ENCODE measurements around the gene PHF2.
"Not testable (repeated sequence)": the region's sequence is repeated elsewhere in the genome, so short reads cannot be mapped to it uniquely, and the experiment has no call there.

PHF2 gene

DNA sequence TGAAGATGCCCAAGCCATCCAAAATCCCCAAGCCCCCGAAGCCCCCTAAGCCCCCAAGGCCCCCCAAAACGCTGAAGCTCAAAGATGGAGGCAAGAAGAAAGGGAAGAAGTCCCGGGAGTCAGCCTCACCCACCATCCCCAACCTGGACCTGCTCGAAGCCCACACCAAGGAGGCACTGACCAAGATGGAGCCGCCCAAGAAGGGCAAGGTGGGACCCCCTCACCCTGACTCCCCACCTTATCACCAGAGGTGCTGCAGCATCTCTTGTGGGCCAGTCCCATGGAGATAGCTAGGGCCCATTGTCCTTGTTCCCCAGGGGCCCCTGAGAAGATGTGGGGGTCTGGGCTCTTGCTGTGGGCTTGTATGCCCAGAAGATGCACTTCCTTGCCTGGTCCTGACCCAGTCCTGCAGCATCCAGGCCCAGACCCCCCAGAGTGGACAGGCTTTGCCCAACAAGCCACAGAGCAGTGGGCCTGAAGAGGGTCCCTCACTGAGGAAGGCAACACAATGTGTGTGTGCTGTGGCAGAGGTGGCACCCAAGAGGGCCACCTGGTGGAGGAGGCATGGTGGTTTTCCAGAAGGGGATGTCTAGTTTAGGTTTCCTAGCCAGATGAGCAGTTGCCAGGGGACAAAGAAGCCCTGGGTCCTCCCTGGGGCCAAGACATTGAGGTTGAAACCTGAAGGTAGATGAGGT, 84.1 kb downstream of the PHF2 start:
- Histone ChIP-seq H3K4me1 (ENCODE audit: control insufficient read depth, low read depth, low read length) (no peaks in the 10 kb centered on the region), H3K9me3 (ENCODE audit: control insufficient read depth, low read depth, low read length) (no peaks in the 10 kb centered on the region), H3K36me3 (ENCODE audit: control insufficient read depth, low read depth, low read length) (peaks cover 13% of the 10 kb centered on the region), H3K9ac (ENCODE audit: low read length) (no peak overlapping the region), H3K4me3 (ENCODE audit: low read length) (no peak overlapping the region), H3K27me3 (ENCODE audit: control insufficient read depth, insufficient read depth, low read length) (no peaks in the 10 kb centered on the region), H3K27ac (ENCODE audit: low read length) (no peak overlapping the region)

DNA sequence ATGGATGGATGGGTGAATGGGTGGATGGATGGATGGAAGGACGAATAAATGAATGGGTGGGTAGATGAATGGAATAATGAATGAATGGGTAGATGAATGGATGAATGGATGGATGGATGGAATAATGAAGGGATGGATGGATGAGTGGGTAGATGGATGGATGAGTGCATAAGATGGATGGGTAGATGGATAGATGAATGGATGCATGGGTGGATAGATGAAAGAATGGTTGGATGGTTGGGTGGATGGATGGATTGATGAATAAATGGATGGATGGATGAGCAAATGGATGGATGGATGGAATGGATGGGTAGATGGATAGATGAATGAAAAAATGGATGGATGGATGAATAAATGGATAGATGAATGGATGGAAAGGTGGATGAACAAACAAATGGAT, 85.2 kb downstream of the PHF2 start:
- H3K4me3 ChIP-seq (ENCODE audit: low read length) = no peak overlapping the region
- H3K27ac ChIP-seq (ENCODE audit: low read length) = no peak overlapping the region
- no peaks in the 10 kb centered on the region for H3K9me3 ChIP-seq (ENCODE audit: control insufficient read depth, low read depth, low read length)
- H3K4me1 ChIP-seq (ENCODE audit: control insufficient read depth, low read depth, low read length) = no peaks in the 10 kb centered on the region
- no peak overlapping the region for H3K9ac ChIP-seq (ENCODE audit: low read length)
- peaks cover 10% of the 10 kb centered on the region for H3K36me3 ChIP-seq (ENCODE audit: control insufficient read depth, low read depth, low read length)
- H3K27me3 ChIP-seq (ENCODE audit: control insufficient read depth, insufficient read depth, low read length) = no peaks in the 10 kb centered on the region

DNA sequence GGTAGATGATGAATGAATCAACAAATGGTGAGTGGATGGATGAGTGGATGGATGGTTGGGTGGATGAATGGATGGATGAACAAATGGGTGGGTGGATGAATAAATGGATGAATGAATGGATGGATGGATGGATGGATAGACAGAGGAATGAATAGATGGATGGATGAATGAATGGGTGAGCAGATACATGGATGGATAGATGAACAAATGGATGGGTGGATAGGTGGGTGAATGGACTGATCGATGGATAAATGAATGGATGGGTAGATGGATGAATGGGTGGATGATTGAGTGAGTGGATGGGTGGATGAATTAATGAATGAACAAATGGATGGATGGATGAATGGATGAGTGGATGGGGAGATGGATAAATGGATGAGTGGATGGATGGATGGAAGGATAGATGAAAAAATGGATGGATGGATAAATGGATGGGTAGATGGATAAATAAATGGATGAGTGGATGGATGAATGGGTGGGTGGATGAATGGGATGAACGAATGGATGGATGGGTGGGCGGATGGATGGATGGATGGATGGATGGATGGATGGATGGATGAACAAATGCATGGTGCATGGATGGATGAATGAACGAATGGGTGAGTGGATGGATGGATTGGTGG, 85.7 kb downstream of the PHF2 start:
- no peak overlapping the region for H3K4me3 ChIP-seq (ENCODE audit: low read length)
- no peaks in the 10 kb centered on the region for H3K9me3 ChIP-seq (ENCODE audit: control insufficient read depth, low read depth, low read length)
- H3K27ac ChIP-seq (ENCODE audit: low read length) = no peak overlapping the region
- H3K27me3 ChIP-seq (ENCODE audit: control insufficient read depth, insufficient read depth, low read length) = no peaks in the 10 kb centered on the region
- peaks cover 9% of the 10 kb centered on the region for H3K36me3 ChIP-seq (ENCODE audit: control insufficient read depth, low read depth, low read length)
- H3K9ac ChIP-seq (ENCODE audit: low read length) = no peak overlapping the region
- no peaks in the 10 kb centered on the region for H3K4me1 ChIP-seq (ENCODE audit: control insufficient read depth, low read depth, low read length)

DNA sequence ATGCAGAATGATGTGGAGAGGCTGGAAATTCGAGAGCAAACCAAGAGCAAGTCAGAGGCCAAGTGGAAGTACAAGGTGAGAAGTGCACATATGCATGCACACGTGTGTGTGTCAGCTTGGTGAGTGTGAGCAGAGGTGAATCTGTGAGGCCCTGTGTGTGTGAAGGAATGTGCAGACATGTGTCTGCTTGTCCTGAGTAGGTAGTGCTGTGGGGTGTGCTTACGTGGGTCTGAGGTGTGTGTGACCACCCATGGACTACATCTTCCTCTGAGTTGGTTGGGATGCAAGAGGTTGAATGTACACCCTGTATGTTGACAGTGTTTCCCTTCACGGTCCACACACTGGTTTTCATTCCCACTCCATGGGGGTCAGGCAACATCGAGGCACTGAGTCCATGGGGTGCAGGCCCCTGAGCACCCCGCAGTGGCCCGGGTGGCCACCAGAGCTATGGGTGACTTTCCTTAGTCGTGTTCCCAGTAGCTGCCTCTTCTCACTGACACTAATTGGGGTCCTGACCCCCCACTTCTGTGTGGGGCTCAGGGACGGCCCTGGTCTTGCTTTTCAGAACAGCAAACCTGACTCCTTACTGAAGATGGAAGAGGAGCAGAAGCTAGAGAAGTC, 86.7 kb downstream of the PHF2 start:
- Histone ChIP-seq H3K36me3 (ENCODE audit: control insufficient read depth, low read depth, low read length) (peaks cover 9% of the 10 kb centered on the region), H3K27me3 (ENCODE audit: control insufficient read depth, insufficient read depth, low read length) (no peaks in the 10 kb centered on the region), H3K9ac (ENCODE audit: low read length) (no peak overlapping the region), H3K9me3 (ENCODE audit: control insufficient read depth, low read depth, low read length) (no peaks in the 10 kb centered on the region), H3K4me3 (ENCODE audit: low read length) (no peak overlapping the region), H3K27ac (ENCODE audit: low read length) (no peak overlapping the region), H3K4me1 (ENCODE audit: control insufficient read depth, low read depth, low read length) (no peaks in the 10 kb centered on the region)

DNA sequence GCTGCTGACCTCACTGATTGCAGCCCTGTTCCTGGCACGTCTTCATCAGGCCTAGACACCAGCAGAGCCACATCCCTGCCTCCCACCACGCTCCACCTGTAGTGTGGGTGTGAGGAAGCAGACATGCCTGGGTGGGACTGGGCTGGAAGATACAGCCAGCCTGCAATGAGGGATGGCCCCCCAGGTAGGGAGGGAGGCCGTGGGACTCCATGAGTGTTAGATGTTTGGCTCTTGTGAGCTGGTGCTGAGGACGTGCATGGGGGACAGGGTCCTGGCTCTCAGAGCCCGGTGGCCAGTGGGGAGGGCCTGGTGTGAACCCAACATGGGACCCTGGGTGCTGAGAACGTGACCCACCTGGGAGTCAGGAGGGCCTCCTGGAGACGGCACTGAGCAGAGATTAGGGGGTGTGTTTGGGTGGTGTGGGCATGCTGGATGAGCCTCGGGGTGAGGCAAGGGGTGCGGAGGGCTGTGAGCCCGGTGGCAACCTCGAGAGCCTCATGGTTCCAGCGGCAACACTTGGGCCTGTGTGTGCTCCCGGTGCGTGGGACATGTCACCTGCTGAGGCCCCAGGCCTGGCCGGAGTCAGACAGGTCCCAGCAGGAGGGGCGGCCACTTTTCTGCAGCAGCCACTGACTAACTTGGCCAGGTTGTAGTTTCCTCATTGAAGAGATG, 87.6 kb downstream of the PHF2 start:
- no peak overlapping the region for H3K9ac ChIP-seq (ENCODE audit: low read length)
- no peaks in the 10 kb centered on the region for H3K4me1 ChIP-seq (ENCODE audit: control insufficient read depth, low read depth, low read length)
- H3K27ac ChIP-seq (ENCODE audit: low read length) = no peak overlapping the region
- H3K36me3 ChIP-seq (ENCODE audit: control insufficient read depth, low read depth, low read length) = peaks cover 9% of the 10 kb centered on the region
- no peaks in the 10 kb centered on the region for H3K9me3 ChIP-seq (ENCODE audit: control insufficient read depth, low read depth, low read length)
- H3K27me3 ChIP-seq (ENCODE audit: control insufficient read depth, insufficient read depth, low read length) = no peaks in the 10 kb centered on the region
- H3K4me3 ChIP-seq (ENCODE audit: low read length) = no peak overlapping the region

DNA sequence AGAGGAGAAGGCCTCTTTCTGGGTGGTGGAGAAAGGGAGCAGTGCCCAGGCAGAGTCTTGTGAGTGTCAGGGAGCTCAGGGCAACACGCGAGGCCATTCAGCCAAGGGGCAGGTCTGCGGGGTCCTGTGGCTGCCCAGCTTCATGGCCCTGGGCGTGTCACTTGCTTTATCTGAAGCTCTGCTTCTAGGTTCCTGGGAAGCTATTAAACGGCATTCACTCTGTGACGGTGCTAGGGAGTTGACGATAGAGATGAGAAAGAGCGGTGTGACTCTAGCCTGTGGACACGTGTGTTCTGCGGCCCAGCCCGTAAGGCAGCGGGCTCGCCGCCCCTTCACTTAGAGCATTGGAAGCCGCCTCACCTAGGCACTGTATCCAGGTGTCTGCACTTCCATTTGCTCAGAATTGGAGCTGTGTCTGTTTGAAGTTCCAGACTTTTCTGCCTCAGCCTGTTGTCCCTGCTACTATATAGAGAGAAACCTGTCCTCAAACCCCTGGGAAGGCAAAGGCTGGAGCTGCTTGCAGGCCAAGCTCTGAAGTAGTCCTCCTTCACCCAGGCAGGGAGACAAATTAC, 88.3 kb downstream of the PHF2 start:
- H3K36me3 ChIP-seq (ENCODE audit: control insufficient read depth, low read depth, low read length) = peaks cover 9% of the 10 kb centered on the region
- no peaks in the 10 kb centered on the region for H3K27me3 ChIP-seq (ENCODE audit: control insufficient read depth, insufficient read depth, low read length)
- no peak overlapping the region for H3K9ac ChIP-seq (ENCODE audit: low read length)
- no peak overlapping the region for H3K27ac ChIP-seq (ENCODE audit: low read length)
- no peaks in the 10 kb centered on the region for H3K9me3 ChIP-seq (ENCODE audit: control insufficient read depth, low read depth, low read length)
- H3K4me3 ChIP-seq (ENCODE audit: low read length) = no peak overlapping the region
- H3K4me1 ChIP-seq (ENCODE audit: control insufficient read depth, low read depth, low read length) = no peaks in the 10 kb centered on the region

DNA sequence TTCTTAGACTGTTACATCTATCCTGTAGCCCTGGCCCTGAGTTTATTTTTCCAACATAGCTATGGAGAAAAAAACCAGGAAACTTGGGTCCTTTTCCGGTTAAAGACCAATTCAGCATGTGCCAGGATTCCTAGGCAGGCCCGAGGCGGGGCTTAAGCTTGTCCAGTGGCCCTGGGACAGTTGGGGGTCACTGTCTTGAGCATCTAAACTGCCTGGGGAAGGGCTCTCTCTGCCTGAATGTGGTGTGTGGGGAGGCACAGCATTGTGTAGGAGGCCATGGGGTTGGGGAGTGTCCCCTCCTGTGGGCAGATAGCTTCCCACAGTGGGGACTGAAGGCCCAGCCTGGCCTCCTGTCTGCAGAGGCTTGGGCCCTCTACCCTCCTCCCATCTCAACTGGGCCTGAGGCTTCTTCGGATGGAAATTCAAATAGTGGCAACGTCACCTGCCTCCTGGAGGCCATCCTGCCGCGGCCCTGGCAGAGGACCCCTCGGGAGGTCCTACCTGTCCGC, 88.8 kb downstream of the PHF2 start:
- H3K4me1 ChIP-seq (ENCODE audit: control insufficient read depth, low read depth, low read length) = no peaks in the 10 kb centered on the region
- no peak overlapping the region for H3K9ac ChIP-seq (ENCODE audit: low read length)
- no peak overlapping the region for H3K4me3 ChIP-seq (ENCODE audit: low read length)
- no peak overlapping the region for H3K27ac ChIP-seq (ENCODE audit: low read length)
- no peaks in the 10 kb centered on the region for H3K9me3 ChIP-seq (ENCODE audit: control insufficient read depth, low read depth, low read length)
- peaks cover 9% of the 10 kb centered on the region for H3K36me3 ChIP-seq (ENCODE audit: control insufficient read depth, low read depth, low read length)
- no peaks in the 10 kb centered on the region for H3K27me3 ChIP-seq (ENCODE audit: control insufficient read depth, insufficient read depth, low read length)

DNA sequence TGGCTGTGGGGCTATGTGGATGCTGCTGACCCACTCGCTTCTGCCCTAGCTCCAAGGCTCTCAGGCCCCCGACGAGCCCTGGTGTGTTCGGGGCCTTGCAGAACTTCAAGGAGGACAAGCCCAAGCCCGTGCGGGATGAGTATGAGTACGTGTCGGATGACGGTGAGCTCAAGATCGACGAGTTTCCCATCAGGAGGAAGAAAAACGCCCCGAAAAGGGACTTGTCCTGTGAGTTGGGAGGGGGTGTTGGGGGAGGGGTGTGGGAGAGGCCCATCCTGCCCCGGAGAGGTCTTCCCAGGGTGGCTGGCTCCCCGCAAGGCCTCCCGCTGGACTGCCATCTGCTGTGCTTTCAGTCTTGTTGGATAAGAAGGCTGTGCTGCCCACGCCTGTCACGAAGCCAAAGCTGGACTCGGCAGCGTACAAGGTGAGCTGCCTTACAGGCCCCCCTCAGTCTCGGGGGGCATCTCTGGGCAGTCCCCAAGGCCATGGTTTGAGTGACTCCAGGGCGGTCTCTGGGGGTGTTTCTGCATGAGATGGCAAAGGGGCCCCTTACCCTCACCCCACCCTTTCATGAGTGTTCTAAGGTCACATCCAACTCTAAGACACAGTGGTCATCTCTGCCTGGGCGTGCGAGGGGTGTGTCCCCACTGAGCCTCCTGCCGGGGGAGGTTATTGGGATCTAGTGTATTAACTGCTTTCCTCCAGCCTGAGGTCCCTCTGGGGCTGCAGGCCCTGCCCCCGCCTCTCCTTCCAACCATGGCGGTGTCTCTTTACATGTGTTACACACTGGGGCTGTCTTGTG, 89.5 kb downstream of the PHF2 start:
- H3K4me1 ChIP-seq (ENCODE audit: control insufficient read depth, low read depth, low read length) = no peaks in the 10 kb centered on the region
- no peak overlapping the region for H3K9ac ChIP-seq (ENCODE audit: low read length)
- H3K27me3 ChIP-seq (ENCODE audit: control insufficient read depth, insufficient read depth, low read length) = no peaks in the 10 kb centered on the region
- H3K36me3 ChIP-seq (ENCODE audit: control insufficient read depth, low read depth, low read length) = peaks cover 9% of the 10 kb centered on the region
- H3K4me3 ChIP-seq (ENCODE audit: low read length) = no peak overlapping the region
- H3K27ac ChIP-seq (ENCODE audit: low read length) = no peak overlapping the region
- no peaks in the 10 kb centered on the region for H3K9me3 ChIP-seq (ENCODE audit: control insufficient read depth, low read depth, low read length)

DNA sequence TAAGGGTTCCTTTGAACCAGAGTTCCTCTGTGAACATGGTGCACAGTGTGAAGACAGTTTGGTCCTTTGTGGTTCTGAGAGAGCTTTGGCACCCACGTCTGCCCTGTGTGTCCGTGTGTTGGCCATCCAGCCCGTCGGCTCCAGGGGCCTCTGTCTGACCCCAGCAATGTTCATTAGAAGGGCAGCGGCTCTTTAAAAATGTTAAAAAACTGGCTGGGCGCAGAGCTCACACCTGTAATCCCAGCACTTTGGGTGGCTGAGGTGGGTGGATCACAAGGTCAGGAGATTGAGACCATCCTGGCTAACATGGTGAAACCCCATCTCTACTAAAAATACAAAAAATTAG, 90.0 kb downstream of the PHF2 start:
- not testable (repeated sequence) for H3K27ac ChIP-seq (ENCODE audit: low read length); H3K4me3 ChIP-seq (ENCODE audit: low read length); H3K36me3 ChIP-seq (ENCODE audit: control insufficient read depth, low read depth, low read length); H3K9me3 ChIP-seq (ENCODE audit: control insufficient read depth, low read depth, low read length); H3K27me3 ChIP-seq (ENCODE audit: control insufficient read depth, insufficient read depth, low read length); H3K4me1 ChIP-seq (ENCODE audit: control insufficient read depth, low read depth, low read length); H3K9ac ChIP-seq (ENCODE audit: low read length)

DNA sequence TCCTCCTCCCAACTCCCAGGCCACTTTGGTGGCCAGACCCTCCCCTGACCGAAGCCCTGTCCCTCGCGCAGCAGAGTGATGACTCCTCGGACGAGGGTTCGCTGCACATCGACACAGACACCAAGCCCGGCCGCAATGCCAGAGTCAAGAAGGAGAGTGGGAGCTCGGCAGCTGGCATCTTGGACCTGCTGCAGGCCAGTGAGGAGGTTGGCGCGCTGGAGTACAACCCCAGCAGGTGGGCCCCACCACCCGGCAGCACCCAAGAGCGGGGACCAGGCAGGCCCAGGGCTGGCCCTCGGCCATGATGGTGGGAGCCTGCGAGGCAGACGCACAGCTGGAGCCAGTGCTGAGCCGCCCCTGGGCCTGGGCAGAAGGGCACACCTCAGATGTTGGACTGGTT, 90.6 kb downstream of the PHF2 start:
- H3K27me3 ChIP-seq (ENCODE audit: control insufficient read depth, insufficient read depth, low read length) = no peaks in the 10 kb centered on the region
- H3K9me3 ChIP-seq (ENCODE audit: control insufficient read depth, low read depth, low read length) = no peaks in the 10 kb centered on the region
- H3K27ac ChIP-seq (ENCODE audit: low read length) = no peak overlapping the region
- H3K4me3 ChIP-seq (ENCODE audit: low read length) = no peak overlapping the region
- no peak overlapping the region for H3K9ac ChIP-seq (ENCODE audit: low read length)
- H3K4me1 ChIP-seq (ENCODE audit: control insufficient read depth, low read depth, low read length) = no peaks in the 10 kb centered on the region
- peaks cover 9% of the 10 kb centered on the region for H3K36me3 ChIP-seq (ENCODE audit: control insufficient read depth, low read depth, low read length)

DNA sequence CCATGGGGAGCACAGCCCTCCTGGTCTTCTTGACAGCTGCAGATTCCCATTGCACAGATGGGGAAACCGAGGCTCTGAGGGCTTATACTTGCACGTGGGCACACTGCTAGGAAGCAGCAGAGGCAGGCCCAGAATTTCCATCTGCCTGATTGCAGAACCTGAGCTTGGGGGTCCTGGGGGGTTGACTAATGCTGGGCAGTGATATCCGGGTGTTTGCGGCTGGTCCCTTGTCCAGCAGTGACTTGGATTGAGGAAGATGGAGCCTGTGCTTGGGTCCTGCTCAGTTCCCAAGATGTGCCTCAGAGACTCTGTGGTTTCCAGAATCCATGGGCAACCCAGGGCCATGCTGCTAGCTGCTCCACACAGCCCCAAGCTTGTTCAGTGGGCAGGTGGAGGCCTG, 91.2 kb downstream of the PHF2 start:
- Histone ChIP-seq H3K9ac (ENCODE audit: low read length) (no peak overlapping the region), H3K27ac (ENCODE audit: low read length) (no peak overlapping the region), H3K27me3 (ENCODE audit: control insufficient read depth, insufficient read depth, low read length) (no peaks in the 10 kb centered on the region), H3K9me3 (ENCODE audit: control insufficient read depth, low read depth, low read length) (no peaks in the 10 kb centered on the region), H3K36me3 (ENCODE audit: control insufficient read depth, low read depth, low read length) (peaks cover 9% of the 10 kb centered on the region), H3K4me3 (ENCODE audit: low read length) (no peak overlapping the region), H3K4me1 (ENCODE audit: control insufficient read depth, low read depth, low read length) (no peaks in the 10 kb centered on the region)

Measured in iPS-18a (cell line).